Heart left ventricle (tissue), 16 donors: ENCODE data around the gene LRRFIP1. TPM values are rescaled to one million over a fixed set of nuclear protein-coding genes. Genes with fewer than 3 reads are reported as not detected.

Experiments used
- ATAC-seq, 4 donors: fragments of 200-7000 bp; cut with Tn5 transposase; one replicate each; pipeline ENCODE4 v1.9.1; 2020 to 2022; ENCODE audit warnings: moderate library complexity in 4 of 4, mild to moderate bottlenecking in 3 of 4, moderate number of reproducible peaks in 1 of 4
- DNase-seq, 5 donors: peaks; one replicate each; pipeline ENCODE4 v3.0.0-alpha.2; 2020
- H3K27ac ChIP-seq, 12 donors: fragments of 200-600 bp; sonication (generic) in 4 of 12; one replicate each; pipeline versions ENCODE4 v1.5.0 to v1.8.0; 2016 to 2022; ENCODE audit warnings: mild to moderate bottlenecking in 2 of 12
- H3K27me3 ChIP-seq, 9 donors: fragments of 200-600 bp; sonication (generic) in 2 of 9; one replicate each; pipeline versions ENCODE4 v1.5.1 to v1.8.0; 2016 to 2022; ENCODE audit warnings: mild to moderate bottlenecking in 3 of 9
- H3K36me3 ChIP-seq, 9 donors: fragments of 200-600 bp; sonication (generic) in 2 of 9; one replicate each; pipeline versions ENCODE4 v1.5.0 to v1.8.0; 2018 to 2022; ENCODE audit warnings: mild to moderate bottlenecking in 2 of 9
- H3K4me1 ChIP-seq, 12 donors: fragments of 200-600 bp; sonication (generic) in 4 of 12; one replicate each; pipeline versions ENCODE4 v1.5.0 to v1.8.0; 2016 to 2022; ENCODE audit warnings: mild to moderate bottlenecking in 3 of 12
- H3K4me3 ChIP-seq, 12 donors: fragments of 200-600 bp; sonication (generic) in 4 of 12; one replicate each; pipeline versions ENCODE4 v1.5.0 to v1.8.0; 2017 to 2022; ENCODE audit warnings: mild to moderate bottlenecking in 9 of 12, moderate library complexity in 4 of 12
- H3K9me3 ChIP-seq, 12 donors: fragments of 200-600 bp; sonication (generic) in 4 of 12; one replicate each; pipeline versions ENCODE4 v1.5.0 to v1.8.0; 2016 to 2022; ENCODE audit warnings: mild to moderate bottlenecking in 1 of 12
- POLR2A ChIP-seq, 2 donors: fragments of 450-650 bp; IDR thresholded peaks; one replicate each; pipeline ENCODE4 v1.6.1; 2017; ENCODE audit warnings: antibody characterized with exemption in 2 of 2, mild to moderate bottlenecking in 2 of 2, moderate library complexity in 2 of 2
- WGBS, 4 donors: extraction: QIAGEN DNeasy Blood & Tissue Kit in 2 of 4; methylation state at CpG; one replicate each; pipeline versions ENCODE4 v1.1.5 to v1.1.7; 2013 to 2018; 5-methylcytosine and 5-hydroxymethylcytosine counted together
- intact Hi-C, 10 donors: fragments of 100-400 bp; cut with DNase I; formaldehyde crosslinking; loops; one replicate each; pipeline versions ENCODE4 v1.11.1 to v1.14.2; 2022
- long read RNA-seq, 3 donors: library from polyadenylated mRNA; unstranded; transcript quantifications; one replicate each; pipeline ENCODE4 v2.0.0, GENCODE V29; 2020 to 2021
- polyA plus RNA-seq, 2 donors: library from polyadenylated mRNA; stranded (reverse); fragments of 200-250 nt; gene quantifications; one replicate each; pipeline ENCODE4 v1.2.3, GENCODE V29; 2013
- total RNA-seq, 9 donors: library from RNA; depleted of rRNA in 2 of 9; stranded (reverse); fragments of >200 nt in 2 of 9; fragmentation: NEBNext Ultra II Directional in 3 of 9; extraction: Animal tissue kit (Norgen Biotek cat#: 25700) in 3 of 9; gene quantifications; one replicate each; pipeline versions ENCODE4 v1.1.0 to v1.2.4, GENCODE V29; 2016 to 2023
- TF ChIP-seq, protein P1 (sequence below), 12 donors: fragments of 200-600 bp; sonication (generic) in 4 of 12; IDR thresholded peaks; one replicate each; pipeline versions ENCODE4 v1.5.0 to v1.8.0; 2018 to 2022; ENCODE audit warnings: antibody characterized with exemption in 12 of 12, mild to moderate bottlenecking in 5 of 12
- donor health status: ischemic (EF 13 %, LVEDD 7.1; RV severe dilation, severe dysfunction).
- donor health status: healthy with polysubstance abuse.
- donor health status: DM: no; HTN: yes; CAD: no.
- donor health status: DM: no; HTN: no; CAD: no.
- donor health status: ischemic (EF 25% LVEDD 6.9; RV normal size, moderate dysfunction).
- donor health status: ischemic (EF 25% LVEDD 5.7; RV mildly dilated, moderate dysfunction).
- donor health status: healthy.
- donor health status: DM: yes; HTN: yes; CAD: no.
- donor health status: ischemic (EF 35%, LVEDD 5.7; RV mildly dilated, moderate dysfunction).
- donor health status: nonischemic (EF 11% LVEDD 7.7; RV severe dilation, severe dysfunction).
- donor health status: DM: yes; HTN: yes; CAD: no.
- donor health status: PGD.
- donor health status: ischemic (EF 29% LVEDD 5.4; RV normal size, mild dysfunction).
- donor health status: nonischemic (EF 23%, LVEDD 6.1; RV moderate dilation, normal function).

The LRRFIP1 gene
- total RNA-seq (100 to 1,000 TPM in 8 of 9 donors, 10 to 100 TPM in 1; 78.7 to 151 (median 111) TPM), polyA plus RNA-seq (100 to 1,000 TPM in 1 of 2 donors, 10 to 100 TPM in 1; 87.6 to 128 TPM)
- long read RNA-seq, donor 1, transcript LRRFIP1-203 (24 exons, 2,775 nt): major isoform, 45 of 176 reads
- long read RNA-seq, donor 1, transcript LRRFIP1-202 (8 exons, 3,709 nt): minor isoform, 18 of 176 reads
- long read RNA-seq, donor 1, partial matches to known transcripts: 30 of 176 reads
- long read RNA-seq, donor 1, other reads (novel, unspliced or antisense): 83 of 176 reads
- long read RNA-seq, donor 2, full-length matches to known transcripts: 61 of 341 reads
- long read RNA-seq, donor 2, partial matches to known transcripts: 157 of 341 reads
- long read RNA-seq, donor 2, other reads (novel, unspliced or antisense): 123 of 341 reads
- long read RNA-seq, donor 3, transcript LRRFIP1-203 (24 exons, 2,775 nt): major isoform, 36 of 161 reads
- long read RNA-seq, donor 3, transcript LRRFIP1-202 (8 exons, 3,709 nt): minor isoform, 5 of 161 reads
- long read RNA-seq, donor 3, partial matches to known transcripts: 38 of 161 reads
- long read RNA-seq, donor 3, other reads (novel, unspliced or antisense): 82 of 161 reads

DNA sequence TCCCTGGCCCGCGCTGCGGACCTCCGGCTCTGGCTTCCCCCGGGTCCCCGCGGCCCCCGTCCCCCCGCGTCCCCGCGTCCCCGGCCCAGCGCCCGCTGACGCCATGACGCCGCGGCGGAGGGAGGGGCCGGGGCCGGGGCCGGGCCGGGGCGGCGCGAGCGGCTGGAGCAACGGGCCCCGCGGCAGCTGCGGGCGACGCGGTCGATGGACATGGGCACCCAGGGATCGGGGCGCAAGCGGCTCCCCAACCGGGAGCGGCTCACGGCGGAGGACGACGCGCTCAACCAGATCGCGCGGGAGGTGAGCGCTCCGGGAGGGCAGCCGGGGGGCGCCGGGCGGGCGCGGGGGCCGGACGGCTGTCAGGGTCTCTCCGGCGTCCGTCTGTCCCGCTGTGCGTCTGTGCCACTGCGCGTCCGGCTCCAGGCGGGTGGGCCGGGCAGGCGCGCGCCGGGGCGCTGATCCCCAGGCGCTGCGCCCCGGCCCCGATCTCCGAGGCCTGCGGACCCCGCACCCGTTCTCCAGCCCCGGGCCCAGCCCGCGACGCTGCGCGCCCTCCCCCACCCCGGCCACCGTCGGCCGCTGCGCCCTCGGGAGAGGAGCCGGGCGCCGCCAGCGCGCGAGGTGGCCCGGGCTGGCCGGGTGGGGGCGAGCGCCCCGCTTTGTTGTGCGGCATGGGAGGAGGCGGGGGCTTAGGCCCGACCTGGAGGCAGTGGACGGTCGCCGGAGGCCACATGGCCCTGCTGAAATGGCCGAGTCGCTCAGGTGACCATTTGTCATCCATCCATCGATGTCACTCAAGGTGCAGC lies at the start of gene LRRFIP1:
Gene LRRFIP1 (plus strand): TSS at position 147 of the 806 bp plus-strand sequence. CDS start 58 bp downstream, at position 205.
- Histone ChIP-seq H3K9me3 (no peaks in the 10 kb centered on the region), H3K4me3 (peak within 1 kb of the TSS; percentile 52 to 92 (median 73)), H3K27ac (peak within 1 kb of the TSS; percentile 82 to 96 (median 90)), H3K36me3 (peaks cover 0 to 18% (median 0%) of the 10 kb centered on the region in 9 donors), H3K27me3 (peaks cover 0 to 6% (median 0%) of the 10 kb centered on the region in 9 donors), H3K4me1 (peaks cover 7 to 69% (median 48%) of the 10 kb centered on the region in 12 donors)
- 0 to 7% (median 1%) methylated on average over 3 to 114 of the region's 114 CpGs for WGBS, 4 donors
- ATAC-seq: peak in 3 of 4 donors; percentile 52 to 81 (median 79)
- intact Hi-C loops: loop anchor here in 5 of 10 donors (5.0 kb wide), 3 partner anchors 35 to 105 kb away; no protein-coding TSS in a partner anchor
- TF ChIP-seq POLR2A (IDR thresholded peaks at IDR 0.05): peak in 1 of 2 donors; percentile 36
- TF ChIP-seq, protein P1, sequence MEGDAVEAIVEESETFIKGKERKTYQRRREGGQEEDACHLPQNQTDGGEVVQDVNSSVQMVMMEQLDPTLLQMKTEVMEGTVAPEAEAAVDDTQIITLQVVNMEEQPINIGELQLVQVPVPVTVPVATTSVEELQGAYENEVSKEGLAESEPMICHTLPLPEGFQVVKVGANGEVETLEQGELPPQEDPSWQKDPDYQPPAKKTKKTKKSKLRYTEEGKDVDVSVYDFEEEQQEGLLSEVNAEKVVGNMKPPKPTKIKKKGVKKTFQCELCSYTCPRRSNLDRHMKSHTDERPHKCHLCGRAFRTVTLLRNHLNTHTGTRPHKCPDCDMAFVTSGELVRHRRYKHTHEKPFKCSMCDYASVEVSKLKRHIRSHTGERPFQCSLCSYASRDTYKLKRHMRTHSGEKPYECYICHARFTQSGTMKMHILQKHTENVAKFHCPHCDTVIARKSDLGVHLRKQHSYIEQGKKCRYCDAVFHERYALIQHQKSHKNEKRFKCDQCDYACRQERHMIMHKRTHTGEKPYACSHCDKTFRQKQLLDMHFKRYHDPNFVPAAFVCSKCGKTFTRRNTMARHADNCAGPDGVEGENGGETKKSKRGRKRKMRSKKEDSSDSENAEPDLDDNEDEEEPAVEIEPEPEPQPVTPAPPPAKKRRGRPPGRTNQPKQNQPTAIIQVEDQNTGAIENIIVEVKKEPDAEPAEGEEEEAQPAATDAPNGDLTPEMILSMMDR (IDR thresholded peaks at IDR 0.05): peak in 2 of 12 donors; percentile 31 to 39
- peak in 4 of 5 donors; percentile 62 to 70 (median 67) for DNase-seq

DNA sequence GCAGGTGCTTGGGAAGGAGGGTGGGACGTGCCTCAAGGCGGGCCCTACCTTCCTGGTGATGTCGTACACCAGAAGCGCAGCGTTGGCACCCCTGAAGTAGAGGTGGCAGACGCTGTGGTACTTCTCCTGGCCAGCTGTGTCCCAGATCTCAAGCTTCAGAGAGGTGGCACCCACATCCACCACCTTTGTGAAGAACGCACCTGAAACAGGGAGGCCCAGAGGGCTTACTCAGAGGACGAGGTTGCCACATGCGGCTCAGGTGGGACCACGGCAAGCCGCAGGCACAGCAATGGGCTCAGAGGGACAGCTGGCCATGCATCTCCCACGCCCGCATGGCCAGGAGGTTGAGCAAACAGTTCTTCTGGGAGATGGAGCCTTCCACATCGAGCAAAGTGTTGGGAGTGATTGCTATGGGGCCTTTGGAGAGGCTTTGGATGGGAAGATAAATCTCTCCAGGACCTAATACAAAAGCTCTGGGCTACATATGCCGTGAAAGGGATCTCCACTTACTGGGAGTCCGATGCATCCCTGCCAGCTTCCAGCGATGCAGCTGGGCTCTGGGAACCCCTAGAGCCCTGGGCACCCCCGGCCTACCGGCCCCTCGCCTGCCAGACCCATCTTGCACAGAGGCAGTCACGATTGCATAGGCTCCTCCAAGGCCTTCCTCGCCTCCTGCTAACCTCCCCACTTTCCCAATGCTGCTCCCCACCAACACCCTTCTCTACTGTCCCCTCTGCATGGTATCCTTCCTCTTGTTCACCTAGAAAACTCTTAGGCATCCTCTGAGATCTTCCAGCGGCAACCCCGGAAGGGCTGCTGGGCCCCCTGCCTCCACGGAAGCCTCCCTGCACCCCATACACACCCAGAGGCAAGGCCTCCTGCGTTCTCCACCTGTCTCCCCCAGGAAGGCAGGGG lies 49.2 kb upstream of the LRRFIP1 start:
- 94 to 96% (median 95%) methylated on average over 26 of the region's 26 CpGs for WGBS, 4 donors
- DNase-seq: peak in 2 of 5 donors; percentile 18 to 19

DNA sequence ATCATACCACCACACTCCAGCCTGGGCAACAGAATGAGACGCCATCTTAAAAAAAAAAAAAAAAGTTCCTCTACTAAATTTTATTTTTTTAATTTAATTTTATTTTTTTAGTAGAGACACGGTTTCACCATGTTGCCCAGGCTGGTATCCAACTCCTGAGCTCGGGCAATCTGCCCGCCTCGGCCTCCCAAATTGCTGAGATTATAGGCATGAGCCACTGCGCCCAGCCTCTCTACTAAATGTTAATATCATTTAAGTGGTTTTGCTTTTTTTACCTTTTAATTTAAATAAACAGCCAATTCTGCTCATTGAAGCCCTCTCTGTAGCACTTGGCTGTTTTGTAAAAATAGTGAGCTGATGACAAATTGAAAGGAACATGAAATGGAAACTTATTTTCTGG lies 46.1 kb upstream of the LRRFIP1 start:
- TF ChIP-seq POLR2A (IDR thresholded peaks at IDR 0.05): no peak
- TF ChIP-seq, protein P1 (IDR thresholded peaks at IDR 0.05): no peak
- Histone ChIP-seq H3K4me3 (no peak overlapping the region), H3K27me3 (no peaks in the 10 kb centered on the region), H3K27ac (peak overlapping the region in 10 of 12 donors; percentile 56 to 89 (median 82)), H3K4me1 (peaks cover 0 to 27% (median 17%) of the 10 kb centered on the region in 12 donors), H3K9me3 (no peaks in the 10 kb centered on the region), H3K36me3 (no peaks in the 10 kb centered on the region)
- DNase-seq: peak in 1 of 5 donors; percentile 33
- ATAC-seq: peak in 1 of 4 donors; percentile 1
- 53 to 63% (median 58%) methylated on average over 6 of the region's 6 CpGs for WGBS, 4 donors
- intact Hi-C loops: loop anchor here in 8 of 10 donors (1.0 to 5.0 kb wide), 7 partner anchors 81 to 166 kb away; no protein-coding TSS in a partner anchor

More for the DNA sequence above, 49.2 kb upstream of the LRRFIP1 start:
- no peak for ATAC-seq
- intact Hi-C loops: loop anchor here in 5 of 10 donors (10.0 kb wide), 3 partner anchors 153 to 483 kb away; no protein-coding TSS in a partner anchor
- no peak for TF ChIP-seq POLR2A (IDR thresholded peaks at IDR 0.05)
- TF ChIP-seq, protein P1 (IDR thresholded peaks at IDR 0.05): no peak
- H3K36me3 ChIP-seq: no peaks in the 10 kb centered on the region
- no peak overlapping the region for H3K4me3 ChIP-seq
- no peaks in the 10 kb centered on the region for H3K9me3 ChIP-seq
- peaks cover 0 to 42% (median 17%) of the 10 kb centered on the region in 12 donors for H3K4me1 ChIP-seq
- no peaks in the 10 kb centered on the region for H3K27me3 ChIP-seq
- H3K27ac ChIP-seq: no peak overlapping the region
